ENCODE data around the gene PPARD.

Gene PPARD

GRCh38 chr6:35465646-35466045 is 123.3 kb downstream of the PPARD start:
- in situ Hi-C loops (cut with MboI; ENCODE audit: low sequenced_read_pairs), result no loop called here

- in situ Hi-C loops (cut with MboI; ENCODE audit: low sequenced_read_pairs), result no loop called here
Observed at GRCh38 chr6:35468181-35468979, 126.0 kb downstream of the PPARD start, which contains the start of gene RPL10A. Gene RPL10A, plus strand, starts transcription at chr6:35468401. Its CDS starts 34 bp downstream, at chr6:35468435.

- in situ Hi-C loops (cut with MboI; ENCODE audit: low sequenced_read_pairs), result no loop called here
Observed at GRCh38 chr6:35468980-35469750, 126.8 kb downstream of the PPARD start.

GRCh38 chr6:35469751-35470662 is 127.6 kb downstream of the PPARD start:
- in situ Hi-C loops (cut with MboI; ENCODE audit: low sequenced_read_pairs), result no loop called here

GRCh38 chr6:35470663-35471120 is 128.3 kb downstream of the PPARD start:
- in situ Hi-C loops (cut with MboI; ENCODE audit: low sequenced_read_pairs), result no loop called here

GRCh38 chr6:35471836-35472345 is 129.5 kb downstream of the PPARD start:
- in situ Hi-C loops (cut with MboI; ENCODE audit: low sequenced_read_pairs), result no loop called here

- in situ Hi-C loops (cut with MboI; ENCODE audit: low sequenced_read_pairs), result no loop called here
Observed at GRCh38 chr6:35473075-35473849, 130.9 kb downstream of the PPARD start.

GRCh38 chr6:35473850-35474130 is 131.4 kb downstream of the PPARD start:
- in situ Hi-C loops (cut with MboI; ENCODE audit: low sequenced_read_pairs), result no loop called here

- in situ Hi-C loops (cut with MboI; ENCODE audit: low sequenced_read_pairs), result no loop called here
Observed at GRCh38 chr6:35474131-35474941, 132.0 kb downstream of the PPARD start.

- in situ Hi-C loops (cut with MboI; ENCODE audit: low sequenced_read_pairs), result no loop called here
Observed at GRCh38 chr6:35474942-35475570, 132.7 kb downstream of the PPARD start.

GRCh38 chr6:35475573-35475972 is 133.2 kb downstream of the PPARD start:
- in situ Hi-C loops (cut with MboI; ENCODE audit: low sequenced_read_pairs), result no loop called here

- in situ Hi-C loops (cut with MboI; ENCODE audit: low sequenced_read_pairs), result no loop called here
Observed at GRCh38 chr6:35476004-35476403, 133.6 kb downstream of the PPARD start.

- in situ Hi-C loops (cut with MboI; ENCODE audit: low sequenced_read_pairs), result no loop called here
Observed at GRCh38 chr6:35477028-35477427, 134.7 kb downstream of the PPARD start.
